Amygdala (tissue), 56 donors: ENCODE measurements around the gene MPP1.

Source experiments
- DNase-seq, 56 donors: peaks; one replicate each; lab custom pipeline; 2025; lab: John Stamatoyannopoulos, UW

The MPP1 gene

DNA sequence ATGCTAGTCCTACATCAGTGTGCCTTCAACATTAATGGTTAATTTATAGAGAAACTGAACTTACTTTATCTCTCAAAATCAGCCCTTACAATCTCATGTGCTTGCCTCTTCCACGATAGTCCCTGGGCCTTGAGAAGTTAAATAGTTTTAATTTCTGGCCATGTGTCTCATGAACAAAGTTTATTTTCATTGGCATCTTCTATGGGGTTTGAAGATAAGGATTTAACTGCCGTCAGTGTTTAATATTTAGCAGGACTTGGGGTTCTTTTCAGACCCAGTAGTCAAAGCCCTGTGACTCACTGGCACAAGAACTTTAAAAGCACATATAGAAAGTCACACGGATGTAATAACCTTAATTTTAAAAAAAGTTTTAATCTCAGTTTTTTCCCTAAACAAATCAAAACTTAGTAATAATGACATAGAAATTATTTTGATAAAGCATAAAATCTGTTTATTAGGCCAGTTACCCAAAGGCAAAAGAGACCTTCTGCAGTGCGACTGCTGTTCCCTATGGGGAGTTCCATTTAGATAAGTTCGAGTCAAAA is 10.1 kb upstream of the MPP1 start:
- DNase-seq: no peak

GRCh38 chrX:154813801-154814200 is 8.5 kb upstream of the MPP1 start:
- no peak for DNase-seq

DNA sequence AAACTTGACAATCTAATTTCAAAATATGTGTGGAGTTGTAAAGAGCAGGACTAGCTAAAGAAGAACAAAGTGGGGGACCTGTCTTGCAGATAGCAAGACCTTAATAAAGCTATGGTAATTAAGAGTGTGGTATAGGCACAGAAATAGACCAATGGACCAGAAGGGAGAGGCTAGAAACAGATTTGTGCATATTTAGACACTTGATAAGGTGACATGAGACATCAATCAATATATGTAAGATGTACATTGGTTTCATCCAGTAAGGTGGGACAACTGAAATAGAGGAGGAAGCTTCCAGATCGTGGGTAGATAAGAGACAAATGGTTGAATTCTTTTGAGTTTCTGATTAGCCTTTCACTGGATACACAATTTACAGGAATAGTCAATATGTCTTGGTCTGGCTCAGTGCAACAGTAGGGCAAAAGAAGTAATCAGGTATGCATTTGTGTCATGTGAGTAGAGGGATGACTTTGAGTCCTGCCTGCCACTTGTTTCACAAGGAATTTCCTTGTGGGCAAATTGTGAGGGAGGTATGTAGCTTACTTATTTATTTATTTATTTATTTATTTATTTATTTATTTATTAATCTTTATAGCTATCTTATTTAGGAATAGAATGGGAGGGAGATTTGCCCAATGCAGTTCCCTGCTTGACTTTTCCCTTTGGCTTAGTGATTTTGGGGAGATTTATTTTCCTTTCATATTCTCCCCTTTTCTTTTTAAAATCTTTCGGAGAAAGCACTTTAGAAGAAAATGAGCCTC is 7.2 kb upstream of the MPP1 start:
- DNase-seq: no peak

DNA sequence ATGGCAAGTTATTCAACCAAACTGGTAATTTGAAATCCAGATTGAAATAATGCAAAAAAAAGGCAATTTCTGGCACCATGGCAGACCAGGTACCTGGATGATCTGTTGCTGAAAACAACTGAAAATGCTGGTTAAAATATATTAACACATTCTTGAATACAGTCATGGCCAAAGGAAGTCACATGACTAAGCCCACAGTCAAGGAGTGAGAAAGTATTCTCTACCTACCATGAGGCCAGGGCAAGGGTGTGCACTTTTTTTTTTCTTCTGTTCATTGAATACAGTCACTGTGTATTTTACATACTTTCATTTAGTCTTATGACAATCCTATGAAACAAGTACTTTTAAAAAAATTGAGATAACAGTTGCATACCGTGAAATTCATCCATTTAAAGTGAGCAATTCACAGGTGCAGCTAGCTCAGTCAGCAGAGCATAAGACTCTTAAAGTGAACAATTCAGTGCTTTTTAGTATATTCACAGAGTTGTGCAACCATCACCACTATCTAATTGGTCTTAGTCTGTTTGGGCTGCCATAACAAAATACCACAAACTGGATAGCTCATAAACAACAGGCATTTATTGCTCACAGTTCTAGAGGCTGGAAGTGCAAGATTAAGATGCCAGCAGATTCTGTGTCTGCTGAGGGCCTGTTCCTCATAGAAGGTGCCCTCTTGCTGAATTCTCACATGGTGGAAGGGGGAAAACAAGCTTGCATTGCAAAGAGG is 4.8 kb upstream of the MPP1 start:
- DNase-seq: no peak

GRCh38 chrX:154806837-154807501 is 1.7 kb upstream of the MPP1 start:
- no peak for DNase-seq

DNA sequence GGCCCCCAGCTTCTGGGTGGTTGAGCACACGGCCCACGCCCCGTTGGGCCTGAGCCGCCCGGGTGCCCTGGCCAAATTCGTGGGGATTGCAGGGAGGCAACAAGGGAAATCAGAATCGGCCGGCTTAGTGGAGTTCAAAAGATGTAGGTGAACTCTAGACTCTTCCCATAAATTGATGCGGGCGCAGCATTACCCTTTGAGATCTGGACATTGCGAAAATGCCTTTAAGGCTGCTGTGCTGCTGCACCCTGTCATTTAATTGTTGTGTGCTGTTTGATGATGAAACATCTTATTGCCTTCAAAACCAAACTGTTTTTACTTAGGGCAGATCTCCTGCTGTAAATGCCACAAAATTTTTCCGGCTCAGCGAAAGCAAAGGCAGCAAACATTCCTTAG is 409 bp upstream of the MPP1 start:
- DNase-seq: no peak

DNA sequence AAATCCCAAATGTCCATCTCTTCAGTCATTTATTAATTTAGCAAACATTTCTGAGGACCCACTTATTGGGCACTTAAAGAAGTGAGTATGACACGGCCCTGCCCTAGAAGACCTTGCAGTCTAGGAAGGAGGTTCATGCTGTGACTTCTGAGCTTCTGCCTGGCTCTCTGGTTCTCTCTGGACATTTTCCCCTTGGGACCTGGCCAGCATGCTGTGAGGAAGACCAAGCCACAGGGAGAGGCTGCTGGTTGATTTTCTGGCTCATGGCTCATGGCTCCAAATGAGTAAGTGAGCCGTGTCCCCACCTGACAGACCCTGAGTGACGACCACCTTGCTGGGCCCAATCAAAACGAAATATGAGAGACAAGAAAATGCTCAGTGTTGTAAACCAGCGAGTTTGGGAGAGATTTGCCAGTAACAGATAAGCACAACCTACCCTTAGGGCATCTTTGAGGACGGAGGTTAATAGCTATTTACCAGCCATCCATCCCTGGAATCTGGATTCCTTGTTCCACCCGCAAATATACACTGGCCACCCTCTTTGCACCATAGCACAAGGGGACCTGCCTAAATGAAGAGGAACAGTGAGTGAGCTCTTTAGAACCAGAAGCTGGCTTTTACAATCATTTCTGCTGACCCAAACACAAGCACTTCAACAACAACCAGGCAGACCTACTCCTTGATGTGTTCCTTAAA is 876 bp downstream of the MPP1 start:
- no peak for DNase-seq

- no peak for DNase-seq
Measured at GRCh38 chrX:154802947-154803346, 2.3 kb downstream of the MPP1 start.

DNA sequence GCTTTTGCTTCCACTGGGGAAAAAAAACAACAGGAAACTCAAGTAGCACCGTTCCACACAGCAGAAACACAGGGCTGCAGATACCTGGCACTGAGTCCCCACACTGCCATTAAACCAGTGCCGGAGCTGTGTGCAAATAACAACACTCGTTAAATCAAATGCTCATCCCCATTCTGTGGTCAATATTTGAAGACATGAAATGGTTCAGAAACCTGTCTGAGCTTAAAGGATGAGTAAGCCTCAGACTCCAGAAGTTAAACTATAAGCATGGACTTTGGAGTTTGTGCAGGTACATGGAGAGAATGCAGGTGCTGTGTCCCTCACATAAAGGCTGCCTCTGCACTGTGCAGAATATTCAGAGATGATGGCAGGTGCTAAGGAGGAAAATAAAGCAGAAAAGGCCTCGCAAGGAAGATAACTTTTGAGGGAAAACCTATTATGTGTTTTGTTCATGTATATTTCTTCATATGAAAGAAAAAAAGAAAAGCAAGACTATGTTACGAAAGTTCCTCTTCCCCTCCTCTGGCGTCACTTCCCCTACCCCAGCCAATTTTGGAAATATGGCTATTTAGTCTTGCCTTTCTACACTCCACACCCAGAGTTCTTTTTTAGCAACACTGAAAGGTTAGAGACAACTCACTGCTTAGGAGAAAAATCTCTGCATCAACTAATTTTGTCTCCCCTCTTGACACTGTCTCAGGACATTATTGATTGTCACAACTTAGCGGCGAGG is 4.6 kb downstream of the MPP1 start:
- no peak for DNase-seq

- peak in 1 of 56 donors; percentile 4 for DNase-seq
Measured at GRCh38 chrX:154799556-154800348, 5.5 kb downstream of the MPP1 start.

GRCh38 chrX:154797006-154797405 is 8.3 kb downstream of the MPP1 start:
- DNase-seq: no peak

GRCh38 chrX:154795016-154795415 is 10.3 kb downstream of the MPP1 start:
- DNase-seq: no peak

- no peak for DNase-seq
Measured at GRCh38 chrX:154793084-154793795, 12.0 kb downstream of the MPP1 start.

DNA sequence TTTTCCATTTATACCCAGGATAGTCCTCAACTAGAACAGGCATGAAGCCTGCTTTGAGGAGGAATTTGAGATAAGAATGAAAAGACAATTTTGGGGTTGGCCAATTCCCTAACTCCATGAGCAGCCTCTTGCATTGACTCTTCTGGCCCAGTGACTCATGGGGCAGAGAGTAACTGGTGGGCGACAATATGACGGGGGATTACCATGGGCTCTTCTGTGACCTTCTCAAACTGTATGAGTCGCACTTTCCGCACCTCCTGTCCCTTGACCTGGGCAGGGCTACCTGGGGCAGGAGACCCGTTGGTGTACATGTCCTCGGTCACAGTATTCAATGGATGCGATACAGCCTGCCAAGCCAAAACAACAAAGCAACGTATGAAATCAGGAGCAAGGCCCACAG is 13.3 kb downstream of the MPP1 start:
- no peak for DNase-seq

DNA sequence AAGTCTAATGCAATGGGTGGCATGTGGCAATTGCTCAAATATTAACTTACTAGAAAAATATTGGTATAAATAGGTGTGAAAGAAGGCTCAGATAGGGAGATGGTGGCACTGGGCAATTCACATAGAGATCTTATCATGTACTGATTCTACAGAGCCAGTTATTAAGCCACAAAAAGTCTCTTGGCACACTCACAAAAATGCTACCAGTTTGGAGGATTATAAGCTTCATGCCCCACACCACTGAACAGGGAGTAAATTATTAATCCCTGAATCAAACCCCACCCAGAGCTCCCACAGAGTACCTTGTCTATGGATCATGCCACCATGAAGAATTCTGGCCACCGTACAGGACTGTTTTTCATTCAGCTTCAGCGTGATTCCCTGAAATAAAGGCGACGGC is 13.8 kb downstream of the MPP1 start:
- no peak for DNase-seq

DNA sequence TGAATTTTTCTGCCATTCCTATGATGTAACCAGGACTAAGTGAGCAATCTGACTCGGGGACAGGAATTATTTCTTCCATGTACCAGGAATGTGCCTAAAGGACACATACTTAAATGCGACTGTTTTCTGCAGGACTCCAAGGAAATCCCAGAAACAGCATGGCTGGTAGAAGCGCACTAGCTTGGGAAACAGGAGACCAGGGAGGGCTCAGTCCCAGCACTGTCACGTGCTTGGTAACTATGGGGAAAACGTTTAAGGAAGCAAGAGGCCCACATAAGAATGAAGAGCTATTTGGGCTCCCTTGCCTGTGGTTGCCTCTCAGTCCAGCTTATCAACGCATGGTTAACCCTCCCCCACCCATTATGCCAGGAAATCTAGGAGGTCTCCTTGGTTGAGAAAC is 19.6 kb downstream of the MPP1 start:
- DNase-seq: no peak

GRCh38 chrX:154784149-154784995 is 20.9 kb downstream of the MPP1 start:
- no peak for DNase-seq

DNA sequence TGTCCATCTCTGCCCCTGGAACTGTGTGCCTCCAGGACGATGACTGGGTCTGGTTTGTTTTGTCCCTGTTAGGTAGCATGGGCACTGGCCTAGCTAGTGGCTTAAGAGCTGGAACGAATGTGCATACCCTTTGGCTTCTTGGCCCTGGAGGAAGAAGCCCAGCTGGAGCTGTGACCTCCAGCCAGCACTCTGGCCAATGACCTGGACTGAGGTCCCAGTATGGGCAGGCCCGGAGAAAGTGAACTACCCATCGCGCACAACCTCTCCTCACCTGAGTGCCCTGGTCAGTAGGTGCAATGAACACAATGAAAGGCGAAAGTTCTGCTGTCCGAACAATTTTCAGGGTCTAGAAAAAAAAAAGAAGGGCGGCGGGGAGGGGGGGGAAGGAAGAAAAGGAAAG is 24.3 kb downstream of the MPP1 start:
- no peak for DNase-seq
